Lower leg skin (tissue), 3 donors: ENCODE results near the gene LNX2.

Experiments used
- POLR2A ChIP-seq, 2 donors: fragments of 450-650 bp; IDR thresholded peaks; one replicate each; pipeline ENCODE4 v1.6.1; 2016 to 2017; ENCODE audit warnings: antibody characterized with exemption in 2 of 2, mild to moderate bottlenecking in 1 of 2, moderate library complexity in 1 of 2
- TF ChIP-seq, protein P1 (sequence below), 3 donors: fragments of 450-650 bp; IDR thresholded peaks; one replicate each; pipeline ENCODE4 v1.5.1; 2016; ENCODE audit warnings: antibody characterized with exemption in 3 of 3, mild to moderate bottlenecking in 3 of 3, moderate library complexity in 2 of 3

DNA sequence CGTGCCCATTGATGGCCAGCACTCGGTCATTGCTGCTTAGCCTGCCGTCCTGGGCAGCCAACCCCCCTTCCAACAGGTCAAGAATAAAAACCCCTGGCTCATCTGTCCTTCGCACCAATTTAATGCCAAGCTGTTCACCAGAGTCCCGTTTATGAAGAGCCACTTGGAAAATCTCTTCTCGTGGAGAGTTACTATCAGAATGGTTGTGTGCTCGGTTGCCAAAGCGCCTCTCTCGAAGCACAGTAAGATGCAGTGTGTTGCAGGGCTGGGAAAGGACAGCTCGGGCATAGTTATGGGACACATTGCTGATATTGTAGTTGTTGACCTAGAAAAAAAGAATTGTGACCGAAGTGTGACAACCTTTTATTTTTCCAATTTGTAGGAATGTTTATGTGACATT, 57.9 kb downstream of the LNX2 start:
- TF ChIP-seq, protein P1, sequence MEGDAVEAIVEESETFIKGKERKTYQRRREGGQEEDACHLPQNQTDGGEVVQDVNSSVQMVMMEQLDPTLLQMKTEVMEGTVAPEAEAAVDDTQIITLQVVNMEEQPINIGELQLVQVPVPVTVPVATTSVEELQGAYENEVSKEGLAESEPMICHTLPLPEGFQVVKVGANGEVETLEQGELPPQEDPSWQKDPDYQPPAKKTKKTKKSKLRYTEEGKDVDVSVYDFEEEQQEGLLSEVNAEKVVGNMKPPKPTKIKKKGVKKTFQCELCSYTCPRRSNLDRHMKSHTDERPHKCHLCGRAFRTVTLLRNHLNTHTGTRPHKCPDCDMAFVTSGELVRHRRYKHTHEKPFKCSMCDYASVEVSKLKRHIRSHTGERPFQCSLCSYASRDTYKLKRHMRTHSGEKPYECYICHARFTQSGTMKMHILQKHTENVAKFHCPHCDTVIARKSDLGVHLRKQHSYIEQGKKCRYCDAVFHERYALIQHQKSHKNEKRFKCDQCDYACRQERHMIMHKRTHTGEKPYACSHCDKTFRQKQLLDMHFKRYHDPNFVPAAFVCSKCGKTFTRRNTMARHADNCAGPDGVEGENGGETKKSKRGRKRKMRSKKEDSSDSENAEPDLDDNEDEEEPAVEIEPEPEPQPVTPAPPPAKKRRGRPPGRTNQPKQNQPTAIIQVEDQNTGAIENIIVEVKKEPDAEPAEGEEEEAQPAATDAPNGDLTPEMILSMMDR (IDR thresholded peaks at IDR 0.05) = no peak
- no peak for TF ChIP-seq POLR2A (IDR thresholded peaks at IDR 0.05)
